GM12878 (cell line): Measurements from ENCODE around the gene P4HTM. TPM values are rescaled to one million over a fixed set of nuclear protein-coding genes. Genes with fewer than 3 reads are reported as not detected.
A peak's percentile ranks its signal among the peaks of the same experiment; 100 is the strongest.

Source experiments
- ATF7 ChIP-seq: fragments of 450-650 bp; IDR thresholded peaks from 2 replicates; pipeline ENCODE4 v1.6.1; 2016; ENCODE audit warnings: low read depth, mild to moderate bottlenecking
- EZH2 ChIP-seq: IDR thresholded peaks from 2 replicates; pipeline ENCODE4 v1.6.1; 2012; ENCODE audit warnings: low read depth, mild to moderate bottlenecking, control low read depth, inconsistent platforms, low read length, borderline replicate concordance; ENCODE audit not compliant: control insufficient read depth
- FOS ChIP-seq: IDR thresholded peaks from 3 replicates; pipeline ENCODE4 v1.6.1; 2011; ENCODE audit warnings: borderline replicate concordance; ENCODE audit not compliant: insufficient read length; ENCODE audit errors: extremely low read depth
- JUNB ChIP-seq: IDR thresholded peaks from 2 replicates; pipeline ENCODE4 v1.6.1; 2016; ENCODE audit warnings: antibody characterized with exemption, mild to moderate bottlenecking
- KLF5 ChIP-seq: fragments of 450-650 bp; IDR thresholded peaks from 2 replicates; pipeline ENCODE4 v1.6.1; 2014; ENCODE audit warnings: mild to moderate bottlenecking; ENCODE audit not compliant: partially characterized antibody
- NFIC ChIP-seq: IDR thresholded peaks from 2 replicates; pipeline ENCODE4 v1.6.1; 2012; ENCODE audit warnings: low read depth, mild to moderate bottlenecking, inconsistent platforms, low read length, moderate library complexity
- NR2F1 ChIP-seq: fragments of 450-650 bp; conservative IDR thresholded peaks from 2 replicates; pipeline ENCODE4 v1.6.1; 2017; ENCODE audit warnings: mild to moderate bottlenecking
- POLR2AphosphoS2 ChIP-seq: IDR thresholded peaks from 2 replicates; pipeline ENCODE4 v1.6.1; 2011; ENCODE audit warnings: low read depth, mild to moderate bottlenecking, low read length, improper control_type of control experiment, moderate library complexity
- RUNX3 ChIP-seq: IDR thresholded peaks from 2 replicates; pipeline ENCODE4 v1.6.1; 2012; ENCODE audit warnings: low read length, inconsistent platforms
- TCF7 ChIP-seq: IDR thresholded peaks from 2 replicates; pipeline ENCODE4 v1.6.1; 2014; ENCODE audit warnings: antibody characterized with exemption, borderline replicate concordance
- ZNF217 ChIP-seq: fragments of 450-650 bp; IDR thresholded peaks from 2 replicates; pipeline ENCODE4 v1.6.1; 2017; ENCODE audit warnings: antibody characterized with exemption, mild to moderate bottlenecking
- ZNF622 ChIP-seq: fragments of 450-650 bp; IDR thresholded peaks from 2 replicates; pipeline ENCODE4 v1.6.1; 2017; ENCODE audit warnings: mild to moderate bottlenecking, inconsistent platforms
- polyA plus RNA-seq, 11 experiments: library from polyadenylated mRNA; depleted of rRNA in 4 of 11; unstranded in 6 of 11; stranded (reverse) in 5 of 11; fragments of >200 nt; fragmentation: Nextera tagmentation in 4 of 11; fragmentation: Illumina TruSeq in 1 of 11; extraction: Ambion mirVana in 4 of 11; extraction: Trizol in 1 of 11; gene quantifications; 1 replicate in 1 of 11; 2 replicates in 10 of 11; pipeline versions ENCODE4 v1.2.1 to v1.2.3, GENCODE V29; 2011 to 2016; ENCODE audit warnings: inconsistent platforms in 2 of 11, missing spikeins in 2 of 11, low read depth in 1 of 11
- total RNA-seq, 4 experiments: library from RNA; depleted of rRNA in 3 of 4; stranded (reverse); fragments of >200 nt in 3 of 4; fragmentation: Illumina TruSeq in 1 of 4; extraction: Trizol in 1 of 4; gene quantifications; 2 replicates each; pipeline versions ENCODE4 v1.2.1 to v1.2.3, GENCODE V29; 2013 to 2021
- TF ChIP-seq, protein P1 (sequence below): fragments of 450-650 bp; IDR thresholded peaks from 2 replicates; pipeline ENCODE4 v1.6.1; 2016; ENCODE audit warnings: mild to moderate bottlenecking
- TF ChIP-seq, protein P2 (sequence below): fragments of 150-350 bp; IDR thresholded peaks from 2 replicates; pipeline ENCODE4 v1.6.1; 2016; ENCODE audit warnings: low read depth, low read length
- TF ChIP-seq, protein P3 (sequence below): fragments of 450-650 bp; IDR thresholded peaks from 2 replicates; pipeline ENCODE4 v1.6.1; 2017; ENCODE audit warnings: mild to moderate bottlenecking, moderate library complexity
- TF ChIP-seq, protein P4 (sequence below): fragments of 450-650 bp; IDR thresholded peaks from 2 replicates; pipeline ENCODE4 v1.6.1; 2017; ENCODE audit warnings: low read depth, mild to moderate bottlenecking, moderate library complexity
- TF ChIP-seq, protein P5 (sequence below): IDR thresholded peaks from 2 replicates; pipeline ENCODE4 v1.6.1; 2011; ENCODE audit warnings: mild to moderate bottlenecking, low read depth, low read length, moderate library complexity; ENCODE audit not compliant: insufficient replicate concordance

Gene P4HTM
- total and polyA plus RNA-seq, 10 of the 15 experiments (the other 5 are each of a cell fraction or from before 2014, with no cell fraction given): 0.76 to 28.8 (median 22.9) TPM

DNA sequence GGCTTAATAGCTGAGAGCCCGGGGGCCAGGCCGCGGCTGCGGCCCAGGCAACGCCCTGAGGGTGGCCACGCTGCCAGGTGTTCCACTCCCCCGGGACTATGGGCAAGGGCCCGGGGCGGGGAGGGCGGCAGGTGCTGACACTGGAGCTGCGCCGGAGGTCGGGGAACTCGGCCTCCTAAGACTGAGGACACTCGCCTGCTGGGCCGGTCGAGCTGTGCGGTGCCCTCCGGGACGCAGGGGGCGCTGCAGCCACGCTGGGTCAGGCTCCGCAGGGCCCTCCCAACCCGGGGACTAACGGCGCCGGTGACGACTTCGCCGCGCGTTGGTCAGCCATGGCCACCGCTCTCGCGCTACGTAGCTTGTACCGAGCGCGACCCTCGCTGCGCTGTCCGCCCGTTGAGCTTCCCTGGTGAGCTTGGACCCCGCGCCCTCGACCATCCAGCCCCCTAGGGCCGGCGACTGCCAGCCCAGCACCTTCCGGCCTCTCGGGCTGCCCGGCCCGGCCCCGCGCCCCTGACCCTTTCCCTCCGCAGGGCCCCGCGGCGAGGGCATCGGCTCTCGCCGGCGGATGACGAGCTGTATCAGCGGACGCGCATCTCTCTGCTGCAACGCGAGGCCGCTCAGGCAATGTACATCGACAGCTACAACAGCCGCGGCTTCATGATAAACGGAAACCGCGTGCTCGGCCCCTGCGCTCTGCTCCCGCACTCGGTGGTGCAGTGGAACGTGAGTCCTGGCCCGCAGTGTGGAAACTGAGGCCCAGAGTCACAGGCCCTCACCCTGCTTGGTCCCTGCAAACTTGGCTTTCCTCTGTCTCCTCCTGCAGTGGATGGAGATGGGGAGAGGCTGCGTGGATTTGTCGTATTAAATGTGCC lies 32.0 kb downstream of the P4HTM start, which contains the start of gene NDUFAF3 (continued):
- TF ChIP-seq, protein P1, sequence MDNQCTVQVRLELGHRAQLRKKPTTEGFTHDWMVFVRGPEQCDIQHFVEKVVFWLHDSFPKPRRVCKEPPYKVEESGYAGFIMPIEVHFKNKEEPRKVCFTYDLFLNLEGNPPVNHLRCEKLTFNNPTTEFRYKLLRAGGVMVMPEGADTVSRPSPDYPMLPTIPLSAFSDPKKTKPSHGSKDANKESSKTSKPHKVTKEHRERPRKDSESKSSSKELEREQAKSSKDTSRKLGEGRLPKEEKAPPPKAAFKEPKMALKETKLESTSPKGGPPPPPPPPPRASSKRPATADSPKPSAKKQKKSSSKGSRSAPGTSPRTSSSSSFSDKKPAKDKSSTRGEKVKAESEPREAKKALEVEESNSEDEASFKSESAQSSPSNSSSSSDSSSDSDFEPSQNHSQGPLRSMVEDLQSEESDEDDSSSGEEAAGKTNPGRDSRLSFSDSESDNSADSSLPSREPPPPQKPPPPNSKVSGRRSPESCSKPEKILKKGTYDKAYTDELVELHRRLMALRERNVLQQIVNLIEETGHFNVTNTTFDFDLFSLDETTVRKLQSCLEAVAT: no peak
- peak; percentile 87 for TF ChIP-seq NR2F1
- no peak for TF ChIP-seq TCF7
- TF ChIP-seq RUNX3: no peak
- TF ChIP-seq, protein P2, sequence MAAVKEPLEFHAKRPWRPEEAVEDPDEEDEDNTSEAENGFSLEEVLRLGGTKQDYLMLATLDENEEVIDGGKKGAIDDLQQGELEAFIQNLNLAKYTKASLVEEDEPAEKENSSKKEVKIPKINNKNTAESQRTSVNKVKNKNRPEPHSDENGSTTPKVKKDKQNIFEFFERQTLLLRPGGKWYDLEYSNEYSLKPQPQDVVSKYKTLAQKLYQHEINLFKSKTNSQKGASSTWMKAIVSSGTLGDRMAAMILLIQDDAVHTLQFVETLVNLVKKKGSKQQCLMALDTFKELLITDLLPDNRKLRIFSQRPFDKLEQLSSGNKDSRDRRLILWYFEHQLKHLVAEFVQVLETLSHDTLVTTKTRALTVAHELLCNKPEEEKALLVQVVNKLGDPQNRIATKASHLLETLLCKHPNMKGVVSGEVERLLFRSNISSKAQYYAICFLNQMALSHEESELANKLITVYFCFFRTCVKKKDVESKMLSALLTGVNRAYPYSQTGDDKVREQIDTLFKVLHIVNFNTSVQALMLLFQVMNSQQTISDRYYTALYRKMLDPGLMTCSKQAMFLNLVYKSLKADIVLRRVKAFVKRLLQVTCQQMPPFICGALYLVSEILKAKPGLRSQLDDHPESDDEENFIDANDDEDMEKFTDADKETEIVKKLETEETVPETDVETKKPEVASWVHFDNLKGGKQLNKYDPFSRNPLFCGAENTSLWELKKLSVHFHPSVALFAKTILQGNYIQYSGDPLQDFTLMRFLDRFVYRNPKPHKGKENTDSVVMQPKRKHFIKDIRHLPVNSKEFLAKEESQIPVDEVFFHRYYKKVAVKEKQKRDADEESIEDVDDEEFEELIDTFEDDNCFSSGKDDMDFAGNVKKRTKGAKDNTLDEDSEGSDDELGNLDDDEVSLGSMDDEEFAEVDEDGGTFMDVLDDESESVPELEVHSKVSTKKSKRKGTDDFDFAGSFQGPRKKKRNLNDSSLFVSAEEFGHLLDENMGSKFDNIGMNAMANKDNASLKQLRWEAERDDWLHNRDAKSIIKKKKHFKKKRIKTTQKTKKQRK: no peak
- no peak for TF ChIP-seq EZH2
- no peak for TF ChIP-seq NFIC
- peak; percentile 34; the same call in 1 of the 2 replicates for TF ChIP-seq ATF7
- no peak for TF ChIP-seq FOS
- TF ChIP-seq KLF5: peak; percentile 35
- TF ChIP-seq ZNF622: no peak
- peak; percentile 73; the same call in 1 of the 2 replicates for TF ChIP-seq ZNF217
- TF ChIP-seq, protein P3, sequence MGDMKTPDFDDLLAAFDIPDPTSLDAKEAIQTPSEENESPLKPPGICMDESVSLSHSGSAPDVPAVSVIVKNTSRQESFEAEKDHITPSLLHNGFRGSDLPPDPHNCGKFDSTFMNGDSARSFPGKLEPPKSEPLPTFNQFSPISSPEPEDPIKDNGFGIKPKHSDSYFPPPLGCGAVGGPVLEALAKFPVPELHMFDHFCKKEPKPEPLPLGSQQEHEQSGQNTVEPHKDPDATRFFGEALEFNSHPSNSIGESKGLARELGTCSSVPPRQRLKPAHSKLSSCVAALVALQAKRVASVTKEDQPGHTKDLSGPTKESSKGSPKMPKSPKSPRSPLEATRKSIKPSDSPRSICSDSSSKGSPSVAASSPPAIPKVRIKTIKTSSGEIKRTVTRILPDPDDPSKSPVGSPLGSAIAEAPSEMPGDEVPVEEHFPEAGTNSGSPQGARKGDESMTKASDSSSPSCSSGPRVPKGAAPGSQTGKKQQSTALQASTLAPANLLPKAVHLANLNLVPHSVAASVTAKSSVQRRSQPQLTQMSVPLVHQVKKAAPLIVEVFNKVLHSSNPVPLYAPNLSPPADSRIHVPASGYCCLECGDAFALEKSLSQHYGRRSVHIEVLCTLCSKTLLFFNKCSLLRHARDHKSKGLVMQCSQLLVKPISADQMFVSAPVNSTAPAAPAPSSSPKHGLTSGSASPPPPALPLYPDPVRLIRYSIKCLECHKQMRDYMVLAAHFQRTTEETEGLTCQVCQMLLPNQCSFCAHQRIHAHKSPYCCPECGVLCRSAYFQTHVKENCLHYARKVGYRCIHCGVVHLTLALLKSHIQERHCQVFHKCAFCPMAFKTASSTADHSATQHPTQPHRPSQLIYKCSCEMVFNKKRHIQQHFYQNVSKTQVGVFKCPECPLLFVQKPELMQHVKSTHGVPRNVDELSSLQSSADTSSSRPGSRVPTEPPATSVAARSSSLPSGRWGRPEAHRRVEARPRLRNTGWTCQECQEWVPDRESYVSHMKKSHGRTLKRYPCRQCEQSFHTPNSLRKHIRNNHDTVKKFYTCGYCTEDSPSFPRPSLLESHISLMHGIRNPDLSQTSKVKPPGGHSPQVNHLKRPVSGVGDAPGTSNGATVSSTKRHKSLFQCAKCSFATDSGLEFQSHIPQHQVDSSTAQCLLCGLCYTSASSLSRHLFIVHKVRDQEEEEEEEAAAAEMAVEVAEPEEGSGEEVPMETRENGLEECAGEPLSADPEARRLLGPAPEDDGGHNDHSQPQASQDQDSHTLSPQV: 0 out of 2 replicates have a peak, but pooled peaks have one; percentile 39
- TF ChIP-seq, protein P4, sequence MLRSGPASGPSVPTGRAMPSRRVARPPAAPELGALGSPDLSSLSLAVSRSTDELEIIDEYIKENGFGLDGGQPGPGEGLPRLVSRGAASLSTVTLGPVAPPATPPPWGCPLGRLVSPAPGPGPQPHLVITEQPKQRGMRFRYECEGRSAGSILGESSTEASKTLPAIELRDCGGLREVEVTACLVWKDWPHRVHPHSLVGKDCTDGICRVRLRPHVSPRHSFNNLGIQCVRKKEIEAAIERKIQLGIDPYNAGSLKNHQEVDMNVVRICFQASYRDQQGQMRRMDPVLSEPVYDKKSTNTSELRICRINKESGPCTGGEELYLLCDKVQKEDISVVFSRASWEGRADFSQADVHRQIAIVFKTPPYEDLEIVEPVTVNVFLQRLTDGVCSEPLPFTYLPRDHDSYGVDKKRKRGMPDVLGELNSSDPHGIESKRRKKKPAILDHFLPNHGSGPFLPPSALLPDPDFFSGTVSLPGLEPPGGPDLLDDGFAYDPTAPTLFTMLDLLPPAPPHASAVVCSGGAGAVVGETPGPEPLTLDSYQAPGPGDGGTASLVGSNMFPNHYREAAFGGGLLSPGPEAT: no peak
- TF ChIP-seq JUNB: no peak
- TF ChIP-seq, protein P5, sequence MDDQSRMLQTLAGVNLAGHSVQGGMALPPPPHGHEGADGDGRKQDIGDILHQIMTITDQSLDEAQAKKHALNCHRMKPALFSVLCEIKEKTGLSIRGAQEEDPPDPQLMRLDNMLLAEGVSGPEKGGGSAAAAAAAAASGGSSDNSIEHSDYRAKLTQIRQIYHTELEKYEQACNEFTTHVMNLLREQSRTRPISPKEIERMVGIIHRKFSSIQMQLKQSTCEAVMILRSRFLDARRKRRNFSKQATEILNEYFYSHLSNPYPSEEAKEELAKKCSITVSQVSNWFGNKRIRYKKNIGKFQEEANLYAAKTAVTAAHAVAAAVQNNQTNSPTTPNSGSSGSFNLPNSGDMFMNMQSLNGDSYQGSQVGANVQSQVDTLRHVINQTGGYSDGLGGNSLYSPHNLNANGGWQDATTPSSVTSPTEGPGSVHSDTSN: no peak
- TF ChIP-seq POLR2AphosphoS2: peak; percentile 19; the same call in 1 of the 2 replicates
